SK-N-SH treated with all-trans-retinoic acid at 6 μM for 48 hours (cell line): Measurements from ENCODE around the gene PFKM.

Experiments used
- ATAC-seq: fragments of 200-7000 bp; cut with Tn5 transposase; 3 replicates; pipeline ENCODE4 v1.9.1; 2020; ENCODE audit warnings: mild to moderate bottlenecking, moderate library complexity
- ARNTL ChIP-seq: fragments of 450-650 bp; formaldehyde crosslinking; IDR thresholded peaks from 2 replicates; pipeline ENCODE4 v1.5.0; 2020; ENCODE audit warnings: low read depth, mild to moderate bottlenecking, moderate library complexity, borderline replicate concordance
- BACH2 ChIP-seq: fragments of 250-450 bp; sonication (Bioruptor Pico); IDR thresholded peaks from 2 replicates; pipeline ENCODE4 v1.9.0; 2021; ENCODE audit warnings: mild to moderate bottlenecking, borderline replicate concordance
- CREB5 ChIP-seq: fragments of 250-450 bp; sonication (Bioruptor Pico); IDR thresholded peaks from 2 replicates; pipeline ENCODE4 v1.5.1; 2020; ENCODE audit warnings: low read depth, mild to moderate bottlenecking, moderate library complexity
- CSDC2 ChIP-seq: fragments of 250-450 bp; sonication (Bioruptor Pico); IDR thresholded peaks from 2 replicates; pipeline ENCODE4 v1.5.0; 2020; ENCODE audit warnings: mild to moderate bottlenecking, moderate library complexity
- CSRNP3 ChIP-seq: fragments of 250-450 bp; sonication (Bioruptor Pico); IDR thresholded peaks from 2 replicates; pipeline ENCODE4 v1.5.1; 2021; ENCODE audit warnings: mild to moderate bottlenecking, moderate library complexity
- ESRRG ChIP-seq: fragments of 250-450 bp; sonication (Bioruptor Pico); IDR thresholded peaks from 2 replicates; pipeline ENCODE4 v1.6.1; 2021; ENCODE audit warnings: mild to moderate bottlenecking
- GLIS3 ChIP-seq: fragments of 250-450 bp; sonication (Bioruptor Pico); IDR thresholded peaks from 2 replicates; pipeline ENCODE4 v1.5.0; 2020; ENCODE audit warnings: mild to moderate bottlenecking, moderate library complexity
- OSR1 ChIP-seq: fragments of 250-450 bp; sonication (Bioruptor Pico); IDR thresholded peaks from 2 replicates; pipeline ENCODE4 v1.8.0; 2022; ENCODE audit warnings: moderate library complexity, mild to moderate bottlenecking, inconsistent platforms
- PATZ1 ChIP-seq: fragments of 250-450 bp; sonication (Bioruptor Pico); IDR thresholded peaks from 2 replicates; pipeline ENCODE4 v1.8.0; 2020; ENCODE audit warnings: mild to moderate bottlenecking, moderate library complexity, borderline replicate concordance
- POU6F1 ChIP-seq: fragments of 250-450 bp; sonication (Bioruptor Pico); IDR thresholded peaks from 2 replicates; pipeline ENCODE4 v1.8.0; 2021; ENCODE audit warnings: low read depth, mild to moderate bottlenecking, moderate library complexity, borderline replicate concordance
- PPARA ChIP-seq: fragments of 250-450 bp; sonication (Bioruptor Pico); IDR thresholded peaks from 2 replicates; pipeline ENCODE4 v1.5.0; 2020; ENCODE audit warnings: mild to moderate bottlenecking, borderline replicate concordance
- RARB ChIP-seq: fragments of 250-450 bp; sonication (Bioruptor Pico); IDR thresholded peaks from 2 replicates; pipeline ENCODE4 v1.8.0; 2021; ENCODE audit warnings: mild to moderate bottlenecking, moderate library complexity
- SNAI2 ChIP-seq: fragments of 250-450 bp; sonication (Bioruptor Pico); IDR thresholded peaks from 2 replicates; pipeline ENCODE4 v1.5.0; 2020; ENCODE audit warnings: mild to moderate bottlenecking, moderate library complexity
- TCF4 ChIP-seq: fragments of 250-450 bp; sonication (Bioruptor Pico); IDR thresholded peaks from 2 replicates; pipeline ENCODE4 v1.8.0; 2021; ENCODE audit warnings: mild to moderate bottlenecking, moderate library complexity, borderline replicate concordance
- TOX ChIP-seq: fragments of 250-450 bp; sonication (Bioruptor Pico); IDR thresholded peaks from 2 replicates; pipeline ENCODE4 v1.8.0; 2021; ENCODE audit warnings: mild to moderate bottlenecking, moderate library complexity, borderline replicate concordance
- TSHZ2 ChIP-seq: fragments of 250-450 bp; sonication (Bioruptor Pico); IDR thresholded peaks from 2 replicates; pipeline ENCODE4 v1.5.0; 2020; ENCODE audit warnings: mild to moderate bottlenecking, moderate library complexity
- ZC3H10 ChIP-seq: fragments of 250-450 bp; sonication (Bioruptor Pico); IDR thresholded peaks from 2 replicates; pipeline ENCODE4 v1.5.1; 2021; ENCODE audit warnings: mild to moderate bottlenecking, moderate library complexity
- ZFP3 ChIP-seq: fragments of 250-450 bp; sonication (Bioruptor Pico); IDR thresholded peaks from 2 replicates; pipeline ENCODE4 v1.5.0; 2020; ENCODE audit warnings: mild to moderate bottlenecking, moderate library complexity
- ZFP30 ChIP-seq: fragments of 450-650 bp; formaldehyde crosslinking; IDR thresholded peaks from 2 replicates; pipeline ENCODE4 v1.5.0; 2022; ENCODE audit warnings: mild to moderate bottlenecking, moderate library complexity
- ZNF565 ChIP-seq: fragments of 450-650 bp; formaldehyde crosslinking; conservative IDR thresholded peaks from 2 replicates; pipeline ENCODE4 v1.5.0; 2020; ENCODE audit warnings: low read depth, mild to moderate bottlenecking, moderate library complexity
- ZNF70 ChIP-seq: fragments of 450-650 bp; formaldehyde crosslinking; IDR thresholded peaks from 2 replicates; pipeline ENCODE4 v1.5.0; 2020; ENCODE audit warnings: mild to moderate bottlenecking, moderate library complexity
- ZNF8 ChIP-seq: fragments of 450-650 bp; formaldehyde crosslinking; IDR thresholded peaks from 2 replicates; pipeline ENCODE4 v1.5.0; 2020; ENCODE audit warnings: mild to moderate bottlenecking, moderate library complexity

The PFKM gene

GRCh38 chr12:48072266-48072665 lies 46.9 kb upstream of the PFKM start:
- TF ChIP-seq TOX (CRISPR knock-in tag), result no peak
- no peak for TF ChIP-seq CSRNP3
- no peak for TF ChIP-seq POU6F1 (CRISPR knock-in tag)
- no peak for TF ChIP-seq ZNF70 (CRISPR knock-in tag)
- TF ChIP-seq BACH2 (CRISPR knock-in tag), result no peak
- no peak for TF ChIP-seq PPARA (CRISPR knock-in tag)
- TF ChIP-seq PATZ1 (CRISPR knock-in tag), result no peak
- no peak for TF ChIP-seq ARNTL (CRISPR knock-in tag)
- no peak for TF ChIP-seq TCF4
- no peak for TF ChIP-seq CREB5 (CRISPR knock-in tag)
- TF ChIP-seq ZFP30 (CRISPR knock-in tag), result no peak
- TF ChIP-seq CSDC2 (CRISPR knock-in tag), result no peak
- no peak for TF ChIP-seq GLIS3
- TF ChIP-seq ESRRG (CRISPR knock-in tag), result no peak
- TF ChIP-seq OSR1 (CRISPR knock-in tag), result no peak
- TF ChIP-seq, all 23 proteins: peak for 0
- ATAC-seq, result no peak

- TF ChIP-seq CSDC2 (CRISPR knock-in tag) (no peak), TOX (CRISPR knock-in tag) (no peak), CSRNP3 (no peak), ZFP30 (CRISPR knock-in tag) (no peak), ARNTL (CRISPR knock-in tag) (no peak), RARB (CRISPR knock-in tag) (no peak), BACH2 (CRISPR knock-in tag) (no peak), SNAI2 (no peak), TSHZ2 (CRISPR knock-in tag) (no peak), ZNF70 (CRISPR knock-in tag) (no peak)
- ATAC-seq, result no peak
These were observed 44.9 kb upstream of the PFKM start for GRCh38 chr12:48074266-48074665.

- no peak for ATAC-seq
- no peak for TF ChIP-seq ZNF8 (CRISPR knock-in tag)
- TF ChIP-seq POU6F1 (CRISPR knock-in tag), result no peak
- no peak for TF ChIP-seq PATZ1 (CRISPR knock-in tag)
- TF ChIP-seq ESRRG (CRISPR knock-in tag), result no peak
- TF ChIP-seq SNAI2, result no peak
- TF ChIP-seq TOX (CRISPR knock-in tag), result no peak
- TF ChIP-seq ZNF70 (CRISPR knock-in tag), result no peak
- TF ChIP-seq ZFP3, result no peak
- TF ChIP-seq ARNTL (CRISPR knock-in tag), result no peak
- TF ChIP-seq ZC3H10 (CRISPR knock-in tag), result no peak
- no peak for TF ChIP-seq PPARA (CRISPR knock-in tag)
- no peak for TF ChIP-seq GLIS3
- no peak for TF ChIP-seq ZNF565 (CRISPR knock-in tag)
- no peak for TF ChIP-seq TCF4
These were observed 43.3 kb upstream of the PFKM start for GRCh38 chr12:48075832-48076231.
